Measurements from ENCODE around the gene SORCS2.

The SORCS2 gene

GRCh38 chr4:7652906-7653305, 460.6 kb downstream of the SORCS2 start:
- peak overlapping the region in 1 of 2 experiments; percentile 76 for H3K14ac ChIP-seq (ENCODE audit: low read length in 2 of 2)
- H2BK12ac ChIP-seq (ENCODE audit: low read length in 2 of 2) = peak overlapping the region; percentile 93 to 99
- peak overlapping the region; percentile 22 for H2BK5ac ChIP-seq (ENCODE audit: low read depth, low read length, poor library complexity, severe bottlenecking)
- H3K23ac ChIP-seq (ENCODE audit: low read length in 2 of 2) = no peak overlapping the region
- WGBS = 33% methylated on average over 2 of the region's 3 CpGs
- peaks cover 0 to 6% of the 10 kb centered on the region in 2 experiments for H3K27me3 ChIP-seq (ENCODE audit: control insufficient read depth in 1 of 2, insufficient read depth in 1 of 2, low read length in 2 of 2)
- H3K9me3 ChIP-seq (ENCODE audit: control insufficient read depth, low read length) = no peaks in the 10 kb centered on the region
- H3K4me1 ChIP-seq (ENCODE audit: control insufficient read depth, insufficient read depth, low read depth, low read length) = peaks cover 80% of the 10 kb centered on the region
- H3K4ac ChIP-seq (ENCODE audit: low read depth in 1 of 2, low read length in 2 of 2) = peak overlapping the region; percentile 78 to 96
- no peak overlapping the region for H3K4me2 ChIP-seq (ENCODE audit: low read length, poor library complexity, severe bottlenecking)
- H2AFZ ChIP-seq (ENCODE audit: low read depth, low read length) = no peak overlapping the region
- H2BK120ac ChIP-seq (ENCODE audit: low read depth, low read length) = peak overlapping the region; percentile 50
- H2AK5ac ChIP-seq (ENCODE audit: low read length, severe bottlenecking) = peak overlapping the region; percentile 53
- H3K79me1 ChIP-seq (replicated peaks; ENCODE audit: low read length, poor library complexity, severe bottlenecking) = no peaks in the 10 kb centered on the region
- H2BK15ac ChIP-seq (ENCODE audit: low read depth, poor library complexity, severe bottlenecking) = no peak overlapping the region
- H3K27ac ChIP-seq (ENCODE audit: low read length, poor library complexity, severe bottlenecking) = peak overlapping the region; percentile 53
- peak overlapping the region; percentile 97 for H4K91ac ChIP-seq (ENCODE audit: low read length)
- peaks cover 0 to 3% of the 10 kb centered on the region in 2 experiments for H3K36me3 ChIP-seq (ENCODE audit: control insufficient read depth in 1 of 2, insufficient read depth in 2 of 2, low read depth in 1 of 2, low read length in 2 of 2)
- H3K18ac ChIP-seq (ENCODE audit: low read depth in 1 of 2, low read length in 2 of 2) = peak overlapping the region; percentile 68 to 93
- H3K9ac ChIP-seq (ENCODE audit: low read length) = no peak overlapping the region
- H4K8ac ChIP-seq (ENCODE audit: low read length) = peak overlapping the region; percentile 97
- no peak for DNase-seq
- no peak overlapping the region for H3K4me3 ChIP-seq (ENCODE audit: insufficient read depth in 1 of 2, low read depth in 1 of 2, low read length in 2 of 2)

- peak overlapping the region; percentile 31 for H2BK15ac ChIP-seq (ENCODE audit: low read depth, poor library complexity, severe bottlenecking)
- peaks cover 0 to 1% of the 10 kb centered on the region in 2 experiments for H3K36me3 ChIP-seq (ENCODE audit: control insufficient read depth in 1 of 2, insufficient read depth in 2 of 2, low read depth in 1 of 2, low read length in 2 of 2)
- 91% methylated on average over 23 of the region's 23 CpGs for WGBS
- H3K9me3 ChIP-seq (ENCODE audit: control insufficient read depth, low read length) = no peaks in the 10 kb centered on the region
- H3K79me1 ChIP-seq (replicated peaks; ENCODE audit: low read length, poor library complexity, severe bottlenecking) = no peaks in the 10 kb centered on the region
- H2AFZ ChIP-seq (ENCODE audit: low read depth, low read length) = no peak overlapping the region
- H3K4me1 ChIP-seq (ENCODE audit: control insufficient read depth, insufficient read depth, low read depth, low read length) = peaks cover 76% of the 10 kb centered on the region
- peaks cover 0 to 6% of the 10 kb centered on the region in 2 experiments for H3K27me3 ChIP-seq (ENCODE audit: control insufficient read depth in 1 of 2, insufficient read depth in 1 of 2, low read length in 2 of 2)
- peak overlapping the region; percentile 81 to 92 for H3K18ac ChIP-seq (ENCODE audit: low read depth in 1 of 2, low read length in 2 of 2)
- no peak overlapping the region for H3K4me2 ChIP-seq (ENCODE audit: low read length, poor library complexity, severe bottlenecking)
- peak overlapping the region in 1 of 2 experiments; percentile 96 for H3K14ac ChIP-seq (ENCODE audit: low read length in 2 of 2)
- H3K27ac ChIP-seq (ENCODE audit: low read length, poor library complexity, severe bottlenecking) = no peak overlapping the region
- peak overlapping the region; percentile 76 for H4K8ac ChIP-seq (ENCODE audit: low read length)
- DNase-seq = no peak
- peak overlapping the region; percentile 71 for H2BK120ac ChIP-seq (ENCODE audit: low read depth, low read length)
- H4K91ac ChIP-seq (ENCODE audit: low read length) = peak overlapping the region; percentile 97
- H3K9ac ChIP-seq (ENCODE audit: low read length) = peak overlapping the region; percentile 38
- H2BK12ac ChIP-seq (ENCODE audit: low read length in 2 of 2) = peak overlapping the region; percentile 85 to 94
- no peak overlapping the region for H3K23ac ChIP-seq (ENCODE audit: low read length in 2 of 2)
- H3K4me3 ChIP-seq (ENCODE audit: insufficient read depth in 1 of 2, low read depth in 1 of 2, low read length in 2 of 2) = no peak overlapping the region
- H2AK5ac ChIP-seq (ENCODE audit: low read length, severe bottlenecking) = peak overlapping the region; percentile 55
- H3K4ac ChIP-seq (ENCODE audit: low read depth in 1 of 2, low read length in 2 of 2) = peak overlapping the region; percentile 77 to 83
- no peak overlapping the region for H2BK5ac ChIP-seq (ENCODE audit: low read depth, low read length, poor library complexity, severe bottlenecking)
Observed at GRCh38 chr4:7653510-7654369, 461.4 kb downstream of the SORCS2 start.

GRCh38 chr4:7654550-7655445, 462.5 kb downstream of the SORCS2 start:
- H3K4me2 ChIP-seq (ENCODE audit: low read length, poor library complexity, severe bottlenecking) = no peak overlapping the region
- H3K36me3 ChIP-seq (ENCODE audit: control insufficient read depth in 1 of 2, insufficient read depth in 2 of 2, low read depth in 1 of 2, low read length in 2 of 2) = no peaks in the 10 kb centered on the region
- H2BK12ac ChIP-seq (ENCODE audit: low read length in 2 of 2) = peak overlapping the region; percentile 85 to 94
- no peak overlapping the region for H2BK5ac ChIP-seq (ENCODE audit: low read depth, low read length, poor library complexity, severe bottlenecking)
- H3K79me1 ChIP-seq (replicated peaks; ENCODE audit: low read length, poor library complexity, severe bottlenecking) = no peaks in the 10 kb centered on the region
- peak; percentile 44 for DNase-seq
- peak overlapping the region; percentile 68 to 79 for H3K18ac ChIP-seq (ENCODE audit: low read depth in 1 of 2, low read length in 2 of 2)
- H3K9me3 ChIP-seq (ENCODE audit: control insufficient read depth, low read length) = no peaks in the 10 kb centered on the region
- peak overlapping the region; percentile 52 to 73 for H3K4ac ChIP-seq (ENCODE audit: low read depth in 1 of 2, low read length in 2 of 2)
- peaks cover 70% of the 10 kb centered on the region for H3K4me1 ChIP-seq (ENCODE audit: control insufficient read depth, insufficient read depth, low read depth, low read length)
- peak overlapping the region in 1 of 2 experiments; percentile 63 for H3K14ac ChIP-seq (ENCODE audit: low read length in 2 of 2)
- H3K9ac ChIP-seq (ENCODE audit: low read length) = no peak overlapping the region
- H2BK120ac ChIP-seq (ENCODE audit: low read depth, low read length) = peak overlapping the region; percentile 27
- H4K8ac ChIP-seq (ENCODE audit: low read length) = peak overlapping the region; percentile 52
- H3K23ac ChIP-seq (ENCODE audit: low read length in 2 of 2) = peak overlapping the region in 1 of 2 experiments; percentile 3
- H3K27ac ChIP-seq (ENCODE audit: low read length, poor library complexity, severe bottlenecking) = no peak overlapping the region
- peak overlapping the region; percentile 55 for H2AK5ac ChIP-seq (ENCODE audit: low read length, severe bottlenecking)
- no peak overlapping the region for H3K4me3 ChIP-seq (ENCODE audit: insufficient read depth in 1 of 2, low read depth in 1 of 2, low read length in 2 of 2)
- peaks cover 0 to 8% of the 10 kb centered on the region in 2 experiments for H3K27me3 ChIP-seq (ENCODE audit: control insufficient read depth in 1 of 2, insufficient read depth in 1 of 2, low read length in 2 of 2)
- H2AFZ ChIP-seq (ENCODE audit: low read depth, low read length) = no peak overlapping the region
- H2BK15ac ChIP-seq (ENCODE audit: low read depth, poor library complexity, severe bottlenecking) = peak overlapping the region; percentile 73
- H4K91ac ChIP-seq (ENCODE audit: low read length) = peak overlapping the region; percentile 60
- WGBS = 78% methylated on average over 25 of the region's 25 CpGs

Measured in mesenchymal stem cell (in vitro differentiated cells and primary cell).